ENCODE data around the gene SLC25A26.

SLC25A26 gene

DNA sequence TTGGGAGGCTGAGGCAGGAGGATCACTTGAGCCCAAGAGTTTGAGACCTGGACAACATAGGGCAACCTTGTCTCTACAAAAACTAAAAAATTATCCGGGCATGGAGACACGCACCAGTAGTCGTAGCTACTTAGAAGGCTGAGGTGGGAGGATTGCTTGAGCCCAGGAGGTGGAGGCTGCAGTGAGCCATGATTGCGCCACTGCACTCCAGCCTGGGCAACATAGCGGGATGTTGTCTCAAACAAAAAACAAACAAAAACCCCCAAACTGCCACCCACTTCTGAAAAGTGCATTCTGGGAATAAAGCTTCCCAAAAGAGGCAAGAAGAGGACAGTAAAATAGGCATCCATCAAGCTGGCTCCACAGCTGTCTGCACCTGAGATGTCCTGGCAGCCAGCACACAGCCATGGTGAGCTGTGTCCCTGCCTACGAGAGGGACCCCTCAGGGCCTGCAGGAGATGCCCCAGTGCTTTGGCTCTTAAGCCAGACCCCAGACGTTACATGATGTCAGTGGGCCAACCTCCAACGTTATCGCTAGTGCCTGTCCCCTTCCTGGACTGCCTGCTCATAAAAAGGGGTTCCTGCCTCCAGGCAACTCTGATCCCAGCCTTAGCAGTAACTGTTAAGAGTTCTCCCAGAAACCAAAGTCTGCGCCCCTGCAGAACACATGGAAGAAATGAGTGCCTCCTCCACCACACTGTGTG lies 178.9 kb downstream of the SLC25A26 start:
- DNase-seq: no peak

DNA sequence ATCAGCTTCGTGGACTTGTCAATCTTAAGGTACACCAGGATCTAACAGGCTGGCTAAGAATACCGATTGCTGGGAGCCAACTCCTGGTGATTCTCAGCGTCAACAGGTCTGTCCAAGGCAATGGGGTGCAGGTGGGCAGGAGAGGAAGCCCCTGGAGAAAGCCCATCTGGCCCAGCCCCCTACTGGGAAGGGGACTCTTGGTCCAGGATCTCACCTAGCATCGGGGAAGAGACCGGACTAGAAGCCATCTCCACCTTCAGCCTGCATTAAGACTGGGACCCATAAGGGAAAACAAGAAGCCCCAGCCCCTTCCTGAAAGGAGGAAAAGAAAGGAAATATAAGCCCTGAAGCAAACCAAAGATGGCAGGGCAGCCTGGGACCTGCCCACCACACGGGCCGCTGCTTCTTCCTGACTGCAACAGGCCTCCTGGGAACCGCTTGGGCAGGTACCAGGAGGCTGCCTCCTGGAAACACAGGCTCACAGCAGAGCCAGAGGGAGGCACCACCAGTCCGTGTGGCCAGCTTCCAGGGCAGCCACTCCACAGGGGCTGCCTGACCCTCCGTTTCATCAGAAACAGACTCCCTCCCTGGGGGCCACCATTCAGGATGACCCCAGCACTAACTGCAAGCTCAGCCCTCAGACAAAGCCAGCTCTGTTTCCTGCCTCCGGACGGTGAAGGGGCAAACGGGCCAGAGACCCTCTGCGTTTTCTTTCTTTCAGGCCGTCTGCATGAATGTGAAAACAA lies 179.8 kb downstream of the SLC25A26 start:
- DNase-seq: no peak

DNA sequence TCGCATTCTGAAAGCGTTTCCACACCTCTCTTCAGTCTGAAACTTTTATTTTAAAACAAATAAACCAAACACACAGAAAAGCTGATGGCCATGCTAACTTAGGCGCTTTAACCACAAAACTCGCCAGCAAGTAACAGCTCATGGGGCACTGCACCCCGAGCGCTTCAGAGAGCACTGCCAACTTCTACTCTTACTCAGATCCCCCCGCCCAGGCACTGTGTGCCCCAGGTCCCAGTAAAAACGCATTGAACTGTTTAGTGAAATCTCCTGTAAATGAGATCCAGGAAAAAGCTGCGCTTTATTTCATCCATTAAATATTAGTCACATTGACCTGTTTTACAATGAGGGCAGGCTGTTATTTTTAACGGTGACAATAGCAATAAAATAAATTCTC lies 180.4 kb downstream of the SLC25A26 start:
- no peak for DNase-seq

DNA sequence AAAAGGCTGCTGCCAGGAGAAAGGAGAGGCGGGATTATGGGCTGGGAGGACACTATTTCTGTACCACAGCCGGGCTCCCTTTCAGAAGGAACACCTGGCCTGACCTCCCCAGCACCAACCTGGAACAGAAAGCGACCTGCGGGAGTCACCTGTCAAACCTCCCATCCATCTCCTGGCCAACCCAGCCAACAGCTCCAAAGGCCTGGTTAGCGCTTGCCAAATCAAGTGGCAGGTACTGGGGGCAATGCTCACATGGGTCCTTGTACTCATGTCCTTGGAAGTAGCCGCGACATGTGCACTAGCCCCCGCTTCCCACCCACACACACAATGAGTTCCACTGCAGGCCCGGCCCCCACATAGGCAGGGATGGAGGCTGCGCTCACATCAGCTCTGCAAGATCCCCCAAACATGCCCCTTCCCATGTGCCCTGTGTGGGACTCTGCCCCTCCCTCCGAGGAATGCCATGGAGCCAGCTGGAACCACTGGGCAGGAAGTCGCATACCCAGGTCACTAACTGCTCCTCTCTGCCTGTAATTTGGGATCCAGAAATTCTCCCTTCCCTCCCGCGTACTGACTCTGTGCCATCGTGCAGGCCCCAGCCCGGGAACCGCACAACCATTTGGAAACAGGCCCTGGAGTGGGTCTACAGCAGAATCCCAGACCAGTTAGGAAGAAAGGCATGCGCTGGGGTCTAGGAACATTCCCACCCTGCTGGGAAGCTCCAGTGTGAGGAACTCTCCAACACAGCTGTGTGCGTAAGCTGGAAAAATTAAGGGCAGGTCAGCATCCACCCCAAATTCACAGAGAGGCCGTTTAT lies 181.1 kb downstream of the SLC25A26 start:
- no peak for DNase-seq

DNA sequence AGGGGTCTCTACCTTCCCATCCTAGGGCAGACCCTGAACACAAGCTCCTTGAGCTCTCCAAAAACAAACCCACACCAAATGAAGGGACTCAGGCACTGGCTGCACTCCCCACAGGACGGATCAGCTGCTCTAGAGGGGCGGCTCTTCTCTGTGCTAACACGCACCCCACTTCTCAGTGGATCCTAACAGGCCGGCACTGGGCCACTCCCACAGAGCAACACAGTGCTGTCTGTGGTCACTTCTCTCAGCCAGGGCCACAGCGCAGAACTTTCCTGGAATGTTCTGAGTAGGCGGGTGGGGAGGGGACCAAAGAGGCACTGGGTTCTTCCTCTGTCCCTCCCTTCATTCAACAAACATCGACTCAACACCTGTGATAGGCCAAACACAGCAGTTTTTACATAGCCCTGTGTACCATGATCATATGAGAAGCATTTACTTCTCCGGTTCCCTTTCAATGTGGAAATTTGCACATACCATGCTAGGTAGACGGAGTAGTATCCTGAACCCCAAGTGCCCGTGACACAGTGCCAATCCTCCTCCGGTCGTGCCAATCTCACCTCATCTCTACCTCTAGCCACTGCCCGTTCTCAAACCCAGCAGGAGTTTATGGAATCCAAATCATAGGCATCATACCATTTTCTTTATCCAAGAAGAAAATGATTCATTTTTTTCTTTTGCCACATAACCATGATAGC lies 181.9 kb downstream of the SLC25A26 start:
- DNase-seq: no peak

DNA sequence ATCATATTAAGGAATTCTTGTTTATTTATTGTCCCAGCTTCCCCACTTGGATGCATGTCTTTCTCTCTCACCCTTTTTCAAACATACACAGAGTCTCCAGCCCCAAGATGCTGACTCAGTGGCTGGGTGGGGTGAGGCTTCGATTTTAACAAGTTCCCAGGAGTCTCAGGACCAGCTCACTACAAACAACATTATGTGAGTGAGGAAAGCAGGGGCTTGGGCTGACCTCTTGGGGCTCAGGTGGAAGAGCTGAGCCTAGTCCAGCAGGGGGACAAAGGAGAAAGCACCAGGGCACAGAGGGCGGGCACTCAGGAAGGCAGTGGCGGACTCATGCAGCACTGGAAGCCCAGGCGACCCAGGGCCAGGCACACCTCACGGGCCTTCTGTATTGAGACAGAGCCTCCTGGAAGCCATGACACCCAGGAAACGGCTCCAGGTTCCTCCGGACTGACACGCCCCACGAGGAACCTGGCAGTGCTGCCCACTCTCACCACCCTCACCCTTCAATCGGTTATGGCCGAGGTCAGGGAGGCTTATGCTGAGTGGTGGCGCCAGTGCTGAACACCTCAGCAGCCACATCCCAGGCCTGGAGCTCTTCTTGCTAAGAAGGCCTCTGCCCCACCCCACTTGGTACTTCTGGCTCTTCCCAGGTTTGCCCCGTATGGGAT lies 182.7 kb downstream of the SLC25A26 start:
- DNase-seq: no peak

DNA sequence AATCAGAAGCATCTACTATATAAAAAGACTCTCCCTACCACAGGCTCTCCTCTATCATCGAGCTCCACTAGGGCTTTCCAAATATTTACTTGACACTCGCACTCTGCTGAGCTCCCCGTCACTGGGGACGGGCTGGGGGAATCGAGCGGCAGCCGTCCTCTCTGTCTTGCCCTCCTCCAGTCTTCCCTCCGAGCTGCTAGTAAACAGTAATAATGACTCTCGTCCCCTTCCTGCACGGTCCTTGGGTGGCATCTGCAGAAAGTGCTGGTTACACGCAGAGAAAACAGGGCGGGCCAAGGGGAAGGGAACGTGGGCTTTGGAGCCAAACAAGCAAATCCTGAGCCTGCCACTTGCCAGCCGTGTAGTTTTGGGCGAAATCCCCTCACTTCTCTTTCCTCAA lies 183.4 kb downstream of the SLC25A26 start:
- DNase-seq: no peak

DNA sequence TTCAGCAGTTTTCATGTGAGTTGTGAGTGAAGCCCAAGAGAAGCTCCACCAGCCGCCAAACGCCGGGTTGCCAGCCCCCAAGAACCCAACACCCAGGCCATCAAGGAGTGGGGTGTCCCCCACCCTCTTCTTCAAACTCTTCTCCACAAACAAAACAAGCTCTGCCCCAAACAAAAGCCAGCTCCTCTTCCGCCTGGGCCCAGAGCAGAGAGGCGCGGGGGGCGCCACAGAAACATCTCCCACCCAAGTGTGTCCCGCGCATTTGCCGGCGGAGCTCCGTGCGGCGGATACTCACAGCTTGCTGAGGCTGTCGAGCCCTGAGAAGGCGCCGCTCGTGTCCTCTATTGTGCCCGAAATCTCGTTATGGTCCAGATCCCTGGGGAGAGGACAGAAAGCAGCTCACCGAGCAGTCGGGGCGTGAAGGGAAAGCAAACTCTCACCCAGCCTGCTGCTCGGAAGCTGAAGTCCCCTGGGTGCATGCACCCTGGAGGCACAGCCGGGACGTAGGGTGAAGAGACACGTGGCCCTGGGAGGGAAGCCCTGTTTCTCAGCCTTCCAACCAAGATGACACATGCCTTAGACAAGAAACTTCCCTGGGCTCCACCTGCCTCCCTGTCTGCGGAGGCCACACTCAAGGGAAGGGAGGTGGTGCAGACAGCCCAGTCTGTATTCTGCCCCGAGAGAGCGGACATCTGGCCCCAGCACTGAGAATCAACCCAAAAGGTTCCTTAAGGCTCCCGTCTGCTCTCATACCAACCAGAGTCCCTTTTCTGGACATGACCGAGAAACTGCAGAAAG lies 184.3 kb downstream of the SLC25A26 start:
- DNase-seq: no peak

DNA sequence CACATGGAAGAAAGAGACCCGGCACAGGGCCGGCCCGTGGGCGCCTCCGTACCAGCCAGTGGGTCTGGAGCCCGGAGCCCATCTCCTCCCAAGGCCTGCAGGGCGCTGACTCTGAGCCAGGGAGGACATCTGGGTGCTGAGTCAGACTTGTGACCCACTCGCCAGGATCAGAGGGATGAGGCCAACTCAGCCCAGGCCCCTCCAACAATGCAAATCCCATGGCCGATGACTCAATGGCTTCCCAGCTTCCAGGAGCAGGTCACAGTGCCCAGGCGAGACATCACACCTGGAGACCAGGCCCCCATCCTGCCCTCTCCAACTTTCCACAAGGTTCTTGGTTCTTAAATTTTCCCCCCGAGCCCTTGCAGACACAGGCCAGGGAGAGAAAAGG lies 184.9 kb downstream of the SLC25A26 start:
- no peak for DNase-seq

DNA sequence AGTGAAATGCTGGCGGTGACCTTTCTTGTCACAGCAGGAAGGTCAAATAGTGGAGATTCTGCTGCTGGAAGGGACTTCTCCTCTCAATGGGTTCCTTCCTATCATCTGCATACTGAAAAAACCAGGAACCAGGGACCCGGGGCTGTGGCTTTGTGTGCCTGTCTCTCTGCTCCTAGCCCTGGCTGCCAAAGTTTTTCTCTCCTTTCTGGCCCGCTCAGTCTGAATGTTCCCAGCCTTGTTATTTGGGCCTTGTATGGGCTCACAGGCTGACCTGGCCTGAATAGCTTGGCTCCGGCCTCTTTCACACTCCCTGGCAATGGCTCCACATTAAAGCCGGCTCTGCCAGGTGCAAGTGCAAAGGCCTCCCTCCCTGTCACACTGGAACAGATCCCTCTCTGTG lies 185.4 kb downstream of the SLC25A26 start:
- DNase-seq: no peak

DNA sequence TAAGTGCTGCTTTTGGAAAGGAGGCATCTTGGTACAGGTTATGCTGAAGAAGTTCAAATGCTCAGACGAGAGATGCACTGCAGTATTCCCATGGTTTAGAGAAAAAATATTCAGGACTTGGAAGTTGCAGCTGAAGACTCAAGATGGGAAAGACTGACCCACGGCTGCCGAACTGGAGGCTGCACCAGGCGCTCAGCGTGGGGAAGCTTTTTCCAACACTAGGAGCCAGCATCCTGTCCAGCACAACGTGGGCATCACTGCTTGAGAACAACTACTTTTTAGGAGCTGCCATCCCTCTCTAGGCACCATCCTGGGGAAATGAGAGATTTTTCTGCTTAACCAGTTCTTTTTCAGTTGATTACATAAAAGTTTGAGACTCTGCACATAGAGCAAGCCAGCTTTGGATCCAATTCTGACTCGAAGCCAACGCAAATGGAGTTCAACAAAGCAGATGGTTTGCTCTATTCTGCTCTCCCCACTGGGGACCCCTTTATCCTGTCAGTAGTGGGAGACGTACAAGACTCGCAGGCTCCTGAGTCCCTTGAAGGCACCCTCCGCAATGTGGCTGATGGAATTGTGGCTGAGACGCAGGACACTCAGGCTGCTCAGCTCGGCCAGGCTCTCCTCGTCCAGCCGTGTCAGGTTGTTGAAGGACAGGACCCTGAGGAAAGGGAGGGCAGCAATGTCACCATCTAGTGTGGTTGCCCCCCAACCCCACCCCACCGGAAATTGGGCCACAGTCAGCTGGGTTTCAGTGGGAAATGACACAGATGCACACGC lies 186.2 kb downstream of the SLC25A26 start:
- DNase-seq: no peak

DNA sequence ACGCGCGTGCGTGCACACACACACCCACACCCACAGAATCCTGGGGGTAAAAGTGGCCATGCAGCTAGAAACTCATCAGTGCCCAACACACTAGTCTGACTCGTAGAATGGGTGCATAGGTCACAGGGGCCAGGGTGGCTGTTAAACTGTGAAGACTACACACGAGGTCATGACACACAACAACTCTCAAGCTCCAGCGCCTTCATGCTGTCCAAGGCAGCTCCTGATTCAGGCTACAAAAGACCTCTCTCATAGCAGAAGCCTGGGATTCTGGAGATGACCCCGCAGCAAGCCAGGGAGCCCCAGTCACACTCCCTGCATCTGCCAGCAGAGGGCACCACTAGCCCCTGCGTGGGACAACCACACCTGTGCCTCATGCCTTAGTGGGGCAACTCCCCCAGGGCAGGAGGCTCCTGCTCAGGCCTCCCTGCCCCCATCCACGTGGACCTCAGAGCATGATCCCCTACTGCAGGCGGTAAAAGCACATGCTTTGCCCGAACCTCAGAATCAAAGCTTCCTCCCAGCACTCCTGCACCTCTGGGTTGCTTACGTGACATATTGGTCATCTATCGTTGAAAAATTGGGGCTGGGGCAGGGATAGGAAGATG lies 186.9 kb downstream of the SLC25A26 start:
- DNase-seq: peak; percentile 38 to 71

DNA sequence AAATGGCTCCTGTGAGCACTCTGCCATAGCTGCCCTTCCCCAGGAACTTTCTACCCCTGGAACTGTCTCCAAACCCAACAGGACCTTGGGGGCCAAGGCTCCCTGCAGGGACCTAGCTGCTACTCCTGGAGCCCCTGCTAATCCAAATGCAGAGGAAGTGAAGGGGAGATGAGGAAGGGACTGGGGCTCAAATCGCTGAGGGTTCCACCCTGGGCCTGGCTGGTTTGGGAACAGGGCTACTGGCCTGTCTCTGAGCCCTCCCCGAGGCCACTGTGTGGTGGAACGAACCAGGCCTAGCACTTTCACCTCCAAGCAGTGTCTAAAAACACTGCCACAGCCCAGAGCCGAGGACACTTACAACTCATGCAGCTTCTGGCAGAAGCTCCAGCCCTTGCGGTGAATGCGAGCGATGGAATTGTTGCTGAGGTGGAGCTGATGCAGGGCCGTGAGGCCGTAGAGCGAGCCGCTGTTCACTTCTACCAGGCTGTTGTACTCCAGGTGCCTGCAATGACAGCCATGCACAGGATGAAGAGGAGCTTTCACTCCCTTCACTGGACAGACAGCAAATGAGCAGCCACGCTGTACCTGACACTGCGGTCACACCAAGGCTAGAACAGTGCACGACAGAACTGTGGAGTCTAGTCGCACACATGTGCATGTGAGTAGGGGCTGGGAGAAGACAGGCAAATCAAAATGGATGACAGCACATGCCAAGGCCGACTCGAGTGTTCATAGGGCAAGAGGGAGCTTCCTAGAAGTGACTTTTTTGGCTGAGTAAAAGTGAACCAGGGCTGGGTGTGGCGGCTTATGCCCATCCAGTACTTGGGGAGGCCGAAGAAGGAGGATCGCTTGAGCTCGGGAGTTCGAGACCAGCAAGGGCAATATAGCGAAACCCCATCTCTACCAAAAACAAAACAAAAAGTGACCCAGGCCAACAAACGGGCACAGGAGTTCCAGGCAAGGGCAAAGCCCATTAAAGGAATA lies 189.3 kb downstream of the SLC25A26 start:
- DNase-seq: no peak

DNA sequence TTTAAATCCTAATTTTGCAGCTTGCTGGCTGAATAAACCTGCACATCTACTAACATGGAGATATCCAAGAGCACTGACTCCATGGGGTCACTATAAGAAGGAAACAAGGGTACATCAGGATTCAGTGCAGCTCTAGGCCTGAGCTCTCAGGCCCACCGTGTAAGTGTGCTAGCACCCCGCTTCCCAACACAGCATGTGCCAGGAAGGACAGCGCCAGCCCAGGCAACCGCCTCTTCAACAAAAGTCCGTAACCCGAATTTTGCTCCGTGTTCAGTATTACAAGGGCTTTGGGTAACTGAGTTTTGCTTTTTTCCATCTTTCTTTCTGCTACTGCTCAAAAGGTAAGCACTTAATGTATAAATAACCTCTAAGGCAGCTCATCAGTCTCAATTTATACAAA lies 190.2 kb downstream of the SLC25A26 start:
- no peak for DNase-seq

DNA sequence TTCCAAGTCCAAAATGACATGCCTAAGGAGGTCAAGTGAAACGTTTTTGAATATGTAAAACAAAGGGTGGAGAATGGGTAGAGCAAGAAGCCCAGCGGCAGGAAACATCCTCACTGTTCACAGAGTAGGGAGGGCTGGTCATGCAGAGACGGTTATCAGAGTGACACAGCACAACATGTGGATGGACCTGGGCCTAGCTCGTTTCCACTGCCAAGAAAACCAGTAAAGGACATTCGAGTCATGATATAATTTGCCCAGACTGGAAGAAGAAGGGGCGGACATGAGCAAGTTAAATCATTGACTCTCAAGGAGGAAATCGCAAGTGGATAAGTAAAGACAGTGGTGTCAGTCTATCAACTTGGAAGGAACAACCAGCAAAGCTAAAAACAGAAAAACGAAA lies 190.7 kb downstream of the SLC25A26 start:
- DNase-seq: no peak

DNA sequence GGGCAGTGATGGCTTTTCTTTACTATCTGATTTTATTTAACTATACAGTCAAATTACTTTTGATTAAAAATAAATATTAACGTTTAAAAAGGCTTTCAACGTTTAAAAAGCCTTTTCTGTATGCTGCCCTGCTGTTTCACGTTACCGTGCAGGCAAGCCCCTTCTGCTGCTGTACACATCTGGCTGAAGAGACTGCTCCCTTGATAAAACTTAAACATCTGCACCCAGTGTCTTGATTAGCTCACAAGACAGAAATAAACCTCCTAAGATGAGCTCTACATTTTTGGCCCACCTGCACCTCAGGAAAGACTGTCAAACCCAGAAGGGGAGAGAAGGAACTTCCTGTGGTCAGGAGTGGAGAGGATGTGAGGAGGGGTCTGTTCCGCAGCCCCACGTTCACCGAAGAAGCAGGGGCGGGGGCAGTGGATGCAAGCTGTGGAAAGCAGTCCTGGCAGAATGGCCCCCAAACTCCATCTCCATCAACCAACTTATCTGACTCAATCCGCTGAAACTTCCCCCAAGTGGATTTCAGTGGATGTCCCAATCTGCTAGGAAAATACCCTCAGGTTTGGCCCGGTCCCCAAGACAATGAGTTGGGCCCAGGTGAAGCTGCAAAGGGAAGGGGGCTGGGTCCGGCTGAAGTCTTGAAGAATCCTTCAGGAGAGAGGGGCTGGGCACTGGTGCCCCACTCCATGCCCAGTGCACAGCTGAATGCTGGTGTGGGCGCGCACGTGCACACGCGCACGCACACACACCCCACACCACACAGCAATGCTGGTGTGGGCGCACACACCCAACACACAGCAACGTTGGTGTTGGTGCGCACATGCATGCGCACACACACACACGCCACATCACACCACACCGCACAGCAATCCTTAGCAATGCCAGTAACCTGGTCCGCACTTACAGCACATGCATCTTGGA lies 191.4 kb downstream of the SLC25A26 start:
- no peak for DNase-seq

DNA sequence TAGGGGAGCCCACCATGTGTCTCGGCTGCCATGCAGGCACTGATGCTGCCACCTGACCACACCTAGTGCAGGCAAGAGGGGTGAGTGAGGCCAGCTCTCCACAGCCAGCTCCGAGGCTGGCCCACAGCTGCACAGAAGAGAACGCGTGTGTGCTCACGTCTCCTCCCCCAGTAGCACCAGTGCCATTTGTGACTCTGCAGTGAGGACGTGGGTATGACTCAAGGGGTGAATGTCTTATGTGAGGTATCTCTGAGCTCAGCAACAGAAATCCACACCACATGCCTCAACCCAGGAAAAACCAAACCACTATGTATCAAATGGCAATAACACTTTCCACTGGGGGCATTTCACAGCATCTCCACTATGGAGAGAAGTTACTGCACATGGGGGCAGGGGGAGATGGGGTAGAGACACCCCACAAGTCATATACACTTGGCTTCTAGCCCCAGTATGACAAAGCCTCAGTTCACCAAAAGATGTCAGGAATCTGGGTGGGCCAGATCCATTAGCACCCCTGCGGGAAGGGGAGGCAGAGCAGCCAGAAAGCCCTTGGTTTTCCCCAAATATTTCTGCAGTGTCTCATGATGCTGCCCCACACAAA lies 192.4 kb downstream of the SLC25A26 start:
- no peak for DNase-seq

DNA sequence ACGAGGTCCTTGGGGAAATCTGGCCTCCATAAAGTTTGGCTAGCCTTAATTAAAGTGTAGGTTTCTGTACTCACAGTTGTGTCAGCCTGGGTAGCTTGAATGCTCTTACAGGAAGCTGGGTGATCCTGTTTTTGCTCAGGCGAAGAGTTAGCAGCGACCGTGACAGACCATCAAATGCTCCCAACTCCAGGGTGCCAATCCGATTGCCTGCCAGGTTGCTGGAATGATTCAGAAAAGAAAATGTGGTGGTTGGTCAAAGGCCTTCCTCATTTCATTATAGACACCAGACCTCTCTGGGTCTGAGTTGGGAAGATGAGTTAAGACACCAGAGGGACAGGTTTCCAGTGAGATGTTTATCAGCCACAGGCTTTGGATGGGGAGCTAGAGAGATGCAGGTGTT lies 194.0 kb downstream of the SLC25A26 start:
- DNase-seq: no peak
